Right hindlimb (tissue), 1 donor: ENCODE data around the gene GUCA2A.

ENCODE experiments used
- DNase-seq: peaks from one replicate; pipeline ENCODE4 v3.0.0-alpha.2; 2018

Gene GUCA2A

DNA sequence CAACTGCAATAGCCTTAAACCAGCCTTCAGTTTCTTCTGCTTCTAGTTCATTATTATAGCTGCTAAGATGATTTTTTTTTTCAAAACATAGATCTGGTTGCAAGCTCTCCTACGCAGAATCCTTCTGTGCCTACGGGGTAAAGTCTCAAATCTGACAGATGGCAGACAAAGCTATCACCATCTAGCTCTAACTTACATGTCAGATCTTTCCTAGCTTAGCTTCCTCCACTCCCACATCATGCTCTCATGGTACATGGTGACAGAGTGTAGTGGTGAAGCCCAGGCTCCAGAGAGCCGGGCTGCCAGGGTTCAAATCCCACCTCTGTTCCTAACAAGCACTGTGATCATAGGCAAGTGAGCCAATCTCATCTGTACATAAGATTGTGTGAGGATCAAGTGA, 35.6 kb downstream of the GUCA2A start:
- no peak for DNase-seq

DNA sequence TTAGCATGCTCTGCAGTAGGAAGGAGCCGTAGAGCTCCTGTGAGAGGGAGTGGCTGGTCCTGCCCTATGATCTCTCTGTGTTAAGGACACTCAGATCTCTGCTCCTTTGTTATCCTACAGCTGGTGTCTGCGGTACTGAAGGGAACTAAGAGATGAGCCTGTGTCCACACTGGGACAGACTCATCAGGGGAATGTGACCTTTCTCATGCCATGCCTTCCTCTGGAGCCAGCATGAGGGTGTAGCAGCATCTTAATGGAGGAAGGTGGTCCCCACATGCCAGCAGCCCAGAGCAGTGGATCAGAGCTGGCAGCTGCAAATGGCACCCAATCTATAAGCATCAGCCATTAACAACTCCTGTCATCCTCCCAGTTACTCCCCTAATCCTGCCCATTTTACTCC, 36.0 kb downstream of the GUCA2A start:
- DNase-seq, result no peak

DNA sequence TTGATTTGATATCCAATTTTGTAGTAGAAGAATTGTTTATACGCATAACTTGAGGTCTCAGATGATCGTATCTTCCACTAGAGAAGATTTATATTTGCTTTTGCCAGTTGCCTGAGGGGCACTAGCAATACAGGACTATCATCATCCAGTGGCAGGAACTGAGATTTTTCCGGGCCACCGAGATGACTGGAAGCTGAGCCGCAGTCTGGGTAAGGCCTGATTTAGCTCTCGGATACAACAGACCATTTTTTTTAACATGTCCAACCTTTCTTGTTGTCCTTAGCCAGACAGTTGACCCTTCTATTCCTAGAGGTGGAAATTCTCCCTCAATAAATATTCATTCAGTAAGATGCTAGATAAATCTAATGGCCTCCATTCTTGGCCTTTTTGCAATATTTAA, 36.8 kb downstream of the GUCA2A start:
- no peak for DNase-seq

DNA sequence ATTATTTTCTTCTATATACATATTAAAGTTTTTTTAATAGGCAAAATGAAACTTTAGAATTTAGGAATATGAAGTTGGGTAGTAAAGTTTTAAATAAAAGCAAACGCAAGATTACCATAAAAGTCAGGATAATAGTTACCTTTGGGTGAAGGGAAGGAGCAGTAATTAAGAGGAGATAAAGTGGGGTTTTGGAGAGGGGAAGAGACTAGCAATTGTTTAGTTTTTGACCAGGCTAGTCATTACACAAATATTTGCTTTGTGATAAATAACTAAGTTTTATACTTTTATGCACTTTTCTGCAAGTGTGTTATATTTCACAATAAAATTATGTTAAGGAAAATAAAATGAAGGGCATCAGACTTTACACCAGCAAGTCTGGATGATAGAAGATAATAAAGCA, 39.0 kb downstream of the GUCA2A start:
- DNase-seq, result no peak

DNA sequence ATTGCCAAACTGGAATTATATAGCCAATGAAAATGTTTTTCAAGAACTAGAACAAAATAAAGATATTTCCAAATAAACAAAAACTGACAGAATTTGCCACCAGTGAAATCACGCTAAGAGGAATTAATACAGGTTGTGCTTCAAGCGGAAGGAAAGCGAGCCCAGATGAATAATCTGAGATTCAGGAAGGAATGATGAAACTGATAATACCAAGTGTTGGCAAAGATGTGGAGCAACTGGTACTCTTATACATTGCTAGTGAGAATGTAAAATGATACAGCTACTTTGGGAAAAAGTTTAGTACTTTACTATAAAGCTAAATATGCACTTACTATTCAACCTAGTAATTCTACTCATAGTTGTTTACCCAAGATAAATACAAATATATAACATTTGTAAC, 42.1 kb downstream of the GUCA2A start:
- DNase-seq, result no peak

DNA sequence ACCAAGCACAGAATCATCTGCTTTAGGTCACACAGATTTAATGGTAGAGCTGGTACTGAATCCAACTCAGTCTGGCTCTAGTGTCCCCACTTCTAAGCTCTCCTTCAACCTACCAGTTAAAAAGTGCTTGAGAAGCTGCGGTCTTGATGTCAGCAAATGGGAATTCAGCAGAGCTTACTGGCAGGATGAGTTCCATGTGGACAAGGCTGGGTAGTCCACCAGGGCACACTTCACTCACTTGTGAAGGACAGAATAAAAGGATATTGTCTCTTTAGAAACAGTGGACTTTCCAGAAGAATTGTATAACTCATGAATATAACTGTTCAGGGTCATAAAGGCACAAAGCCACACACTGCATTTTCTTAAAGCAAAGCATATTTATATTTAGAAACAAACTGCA, 46.4 kb downstream of the GUCA2A start:
- DNase-seq, result no peak

DNA sequence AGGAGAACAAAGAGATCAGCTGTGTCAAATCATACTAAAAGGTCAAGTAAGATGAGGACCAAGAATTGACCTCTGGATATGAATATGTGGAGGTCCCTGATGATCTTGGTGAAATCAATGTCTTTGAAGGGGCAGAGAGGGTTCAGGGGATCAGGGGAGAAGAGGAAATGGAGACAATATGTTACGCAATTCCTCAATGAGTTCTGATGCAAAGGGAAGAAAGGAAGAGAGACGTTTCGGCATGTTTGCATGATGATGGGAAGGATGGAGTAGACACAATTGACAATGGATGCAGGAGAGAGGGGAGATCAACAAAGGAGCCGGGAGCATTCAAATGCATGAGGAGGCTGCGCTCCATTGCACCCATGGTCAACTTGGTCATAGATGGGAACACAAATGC, 47.3 kb downstream of the GUCA2A start:
- no peak for DNase-seq

DNA sequence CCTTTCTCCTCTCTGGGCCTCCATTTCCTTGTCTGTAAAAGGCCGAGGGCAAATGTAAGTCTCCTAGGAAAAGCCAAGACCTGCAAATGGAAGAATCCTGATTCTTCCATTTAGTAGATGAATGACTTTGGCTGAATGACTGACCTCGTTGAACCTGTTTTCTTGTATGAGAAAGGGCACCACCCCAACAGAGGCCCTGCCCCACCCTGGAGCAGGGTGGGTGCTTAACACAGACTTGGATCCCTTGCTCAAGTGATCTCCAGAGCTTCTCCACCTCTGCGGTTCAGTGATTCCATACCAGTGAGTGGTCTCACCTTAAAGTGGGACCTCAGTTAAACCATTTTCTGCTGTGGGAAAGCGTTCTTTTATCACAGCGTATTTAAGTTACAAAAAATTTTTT, 50.3 kb downstream of the GUCA2A start:
- no peak for DNase-seq
